DOHH2 (cell line): ENCODE results near the gene ZNF280B.

ENCODE experiments used
- H3F3A ChIP-seq: fragments of 200-600 bp; sonication (generic), shearing (Covaris generic); 2 replicates; pipeline ENCODE4 v1.6.0; 2016; ENCODE audit warnings: antibody characterized with exemption, mild to moderate bottlenecking; ENCODE audit not compliant: control insufficient read depth, insufficient read depth
- H3K27ac ChIP-seq: fragments of 200-600 bp; sonication (generic); 2 replicates; pipeline ENCODE4 v1.5.1; 2014; ENCODE audit warnings: low read depth, mild to moderate bottlenecking, low read length, moderate library complexity
- H3K27me3 ChIP-seq: fragments of 200-600 bp; sonication (generic); 2 replicates; pipeline ENCODE4 v1.6.1; 2014; ENCODE audit warnings: mild to moderate bottlenecking, low read length, mixed read lengths; ENCODE audit not compliant: control insufficient read depth
- H3K36me3 ChIP-seq: fragments of 200-600 bp; sonication (generic); 2 replicates; pipeline ENCODE4 v1.6.1; 2014; ENCODE audit warnings: mild to moderate bottlenecking, low read length, moderate library complexity, mixed read lengths; ENCODE audit not compliant: control insufficient read depth
- H3K4me1 ChIP-seq: fragments of 200-600 bp; sonication (generic); 2 replicates; pipeline ENCODE4 v1.6.1; 2014; ENCODE audit warnings: mild to moderate bottlenecking, low read length, mixed read lengths; ENCODE audit not compliant: control insufficient read depth
- H3K4me2 ChIP-seq: fragments of 200-600 bp; sonication (generic); 2 replicates; pipeline ENCODE4 v1.6.0; 2014; ENCODE audit warnings: mild to moderate bottlenecking, low read length, moderate library complexity
- H3K4me3 ChIP-seq: fragments of 200-600 bp; sonication (generic); 2 replicates; pipeline ENCODE4 v1.5.1; 2014; ENCODE audit warnings: mild to moderate bottlenecking, low read length, mixed read lengths
- H3K79me2 ChIP-seq: fragments of 200-600 bp; sonication (generic); 2 replicates; pipeline ENCODE4 v1.6.1; 2014; ENCODE audit warnings: mild to moderate bottlenecking, low read length, mixed read lengths; ENCODE audit not compliant: control insufficient read depth
- H3K9me2 ChIP-seq: fragments of 200-600 bp; sonication (generic); replicated peaks from 2 replicates; pipeline ENCODE4 v1.6.1; 2014; ENCODE audit warnings: mild to moderate bottlenecking, low read length, mixed read lengths; ENCODE audit not compliant: control insufficient read depth
- H3K9me3 ChIP-seq: fragments of 200-600 bp; sonication (generic); 2 replicates; pipeline ENCODE4 v1.6.1; 2014; ENCODE audit warnings: antibody characterized with exemption, low read length, mixed read lengths; ENCODE audit not compliant: control insufficient read depth, insufficient read depth
- H4K20me1 ChIP-seq: fragments of 200-600 bp; sonication (generic); 2 replicates; pipeline ENCODE4 v1.6.0; 2014; ENCODE audit warnings: low read depth, mild to moderate bottlenecking, antibody characterized with exemption, low read length, moderate library complexity; ENCODE audit not compliant: control insufficient read depth, insufficient read depth
- EZH2phosphoT487 ChIP-seq: fragments of 200-600 bp; sonication (generic); IDR thresholded peaks from 2 replicates; pipeline ENCODE4 v1.6.1; 2017; ENCODE audit warnings: borderline replicate concordance, mild to moderate bottlenecking, antibody characterized with exemption, low read length, moderate library complexity, mixed read lengths
- TF ChIP-seq, protein P1 (sequence below): fragments of 200-600 bp; sonication (generic); IDR thresholded peaks from one replicate; pipeline ENCODE4 v1.5.1; 2014; ENCODE audit warnings: antibody characterized with exemption, mild to moderate bottlenecking, low read depth, low read length; ENCODE audit not compliant: poor library complexity, severe bottlenecking

ZNF280B gene

DNA sequence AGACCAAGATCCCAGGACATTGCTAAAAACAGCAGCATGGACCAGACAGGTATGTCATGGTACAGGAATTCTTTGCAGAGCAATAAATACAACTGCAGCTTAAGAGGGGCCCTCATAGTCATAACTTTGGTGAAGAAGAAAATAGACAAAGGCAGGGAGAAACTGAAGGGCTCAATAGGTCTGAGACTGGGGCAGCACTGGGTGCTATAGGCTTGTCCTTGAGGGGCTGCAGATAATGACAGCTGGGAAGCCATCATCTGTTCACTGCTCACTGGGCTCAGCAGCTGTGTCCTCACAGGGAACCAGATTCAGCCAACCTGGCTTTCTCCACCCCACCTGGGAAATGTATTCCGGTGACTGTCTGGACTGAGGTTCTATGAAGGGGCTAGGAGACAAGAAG, 68.4 kb downstream of the ZNF280B start:
- no peaks in the 10 kb centered on the region for H4K20me1 ChIP-seq
- H3K79me2 ChIP-seq, result no peaks in the 10 kb centered on the region
- no peaks in the 10 kb centered on the region for H3K36me3 ChIP-seq
- no peak overlapping the region for H3K4me3 ChIP-seq
- no peak overlapping the region for H3K4me2 ChIP-seq
- H3K4me1 ChIP-seq, result peaks cover 12% of the 10 kb centered on the region
- H3K9me2 ChIP-seq, result no peaks in the 10 kb centered on the region
- no peaks in the 10 kb centered on the region for H3K9me3 ChIP-seq
- no peaks in the 10 kb centered on the region for H3K27me3 ChIP-seq
- TF ChIP-seq, protein P1, sequence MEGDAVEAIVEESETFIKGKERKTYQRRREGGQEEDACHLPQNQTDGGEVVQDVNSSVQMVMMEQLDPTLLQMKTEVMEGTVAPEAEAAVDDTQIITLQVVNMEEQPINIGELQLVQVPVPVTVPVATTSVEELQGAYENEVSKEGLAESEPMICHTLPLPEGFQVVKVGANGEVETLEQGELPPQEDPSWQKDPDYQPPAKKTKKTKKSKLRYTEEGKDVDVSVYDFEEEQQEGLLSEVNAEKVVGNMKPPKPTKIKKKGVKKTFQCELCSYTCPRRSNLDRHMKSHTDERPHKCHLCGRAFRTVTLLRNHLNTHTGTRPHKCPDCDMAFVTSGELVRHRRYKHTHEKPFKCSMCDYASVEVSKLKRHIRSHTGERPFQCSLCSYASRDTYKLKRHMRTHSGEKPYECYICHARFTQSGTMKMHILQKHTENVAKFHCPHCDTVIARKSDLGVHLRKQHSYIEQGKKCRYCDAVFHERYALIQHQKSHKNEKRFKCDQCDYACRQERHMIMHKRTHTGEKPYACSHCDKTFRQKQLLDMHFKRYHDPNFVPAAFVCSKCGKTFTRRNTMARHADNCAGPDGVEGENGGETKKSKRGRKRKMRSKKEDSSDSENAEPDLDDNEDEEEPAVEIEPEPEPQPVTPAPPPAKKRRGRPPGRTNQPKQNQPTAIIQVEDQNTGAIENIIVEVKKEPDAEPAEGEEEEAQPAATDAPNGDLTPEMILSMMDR, result no peak
- no peak for TF ChIP-seq EZH2phosphoT487
- H3K27ac ChIP-seq, result no peak overlapping the region
- no peaks in the 10 kb centered on the region for H3F3A ChIP-seq
